Lower leg skin (tissue), 3 donors: Measurements from ENCODE around the gene EFCAB12.

Source experiments
- CTCF ChIP-seq, 3 donors: fragments of 450-650 bp; IDR thresholded peaks; one replicate each; pipeline ENCODE4 v1.5.1; 2016; ENCODE audit warnings: antibody characterized with exemption in 3 of 3, mild to moderate bottlenecking in 3 of 3, moderate library complexity in 2 of 3
- POLR2A ChIP-seq, 2 donors: fragments of 450-650 bp; IDR thresholded peaks; one replicate each; pipeline ENCODE4 v1.6.1; 2016 to 2017; ENCODE audit warnings: antibody characterized with exemption in 2 of 2, mild to moderate bottlenecking in 1 of 2, moderate library complexity in 1 of 2

GRCh38 chr3:129469026-129469425, 40.6 kb upstream of the EFCAB12 start:
- TF ChIP-seq CTCF (IDR thresholded peaks at IDR 0.05) (no peak), POLR2A (IDR thresholded peaks at IDR 0.05) (no peak)
